IMR-90 (cell line): ENCODE data around the gene TBC1D1. TPM values are rescaled to one million over a fixed set of nuclear protein-coding genes. Genes with fewer than 3 reads are reported as not detected.
A peak's percentile ranks its signal among the peaks of the same experiment; 100 is the strongest.

Source experiments
- ATAC-seq: fragments of 200-7000 bp; cut with Tn5 transposase; 2 replicates; pipeline ENCODE4 v1.9.1; 2020; ENCODE audit warnings: low read depth, mild to moderate bottlenecking, moderate library complexity
- BruUV-seq: library from RNA; stranded (reverse); fragments of 400-500 nt; replicated peaks from 2 replicates; lab custom pipeline; 2021; lab: Mats Ljungman, UMichigan
- CTCF ChIA-PET: fragments of 300-600 bp; formaldehyde crosslinking; extraction: SDS; loops from one replicate; lab custom pipeline; 2021; ENCODE audit warnings: antibody characterized with exemption; lab: Yijun Ruan, JAX
- POLR2A ChIA-PET: fragments of 300-600 bp; sonication (Branson Sonifier 250); formaldehyde crosslinking; loops from one replicate; lab custom pipeline; 2022; ENCODE audit warnings: antibody characterized with exemption; ENCODE audit not compliant: unreplicated experiment; lab: Charles Lee
- DNase-seq: peaks from one replicate; pipeline ENCODE4 v3.0.0; 2013
- H2AFZ ChIP-seq: replicated peaks from 2 replicates; pipeline ENCODE3; 2013; ENCODE audit warnings: low read length, mild to moderate bottlenecking; ENCODE audit not compliant: poor library complexity
- H2AK5ac ChIP-seq: 2 replicates; pipeline ENCODE4 v1.6.1; 2013; ENCODE audit warnings: low read depth, low read length, inconsistent platforms
- H2AK9ac ChIP-seq: replicated peaks from 2 replicates; pipeline ENCODE3; 2013; ENCODE audit warnings: mild to moderate bottlenecking, low read depth, low read length, moderate library complexity; ENCODE audit not compliant: poor library complexity
- H2BK120ac ChIP-seq: 2 replicates; pipeline ENCODE4 v1.6.1; 2013; ENCODE audit warnings: low read depth, low read length, inconsistent platforms
- H2BK15ac ChIP-seq: 3 replicates; pipeline ENCODE4 v1.6.1; 2013; ENCODE audit warnings: low read depth, low read length, inconsistent platforms
- H2BK20ac ChIP-seq: 2 replicates; pipeline ENCODE4 v1.6.1; 2013; ENCODE audit warnings: low read depth, mild to moderate bottlenecking, inconsistent platforms, low read length, moderate library complexity
- H2BK5ac ChIP-seq: 2 replicates; pipeline ENCODE4 v1.6.1; 2013; ENCODE audit warnings: mild to moderate bottlenecking, low read depth, low read length, inconsistent platforms; ENCODE audit not compliant: poor library complexity, severe bottlenecking
- H3K14ac ChIP-seq: replicated peaks from 2 replicates; pipeline ENCODE4 v1.6.1; 2013; ENCODE audit warnings: low read depth, low read length, inconsistent platforms
- H3K18ac ChIP-seq: 2 replicates; pipeline ENCODE4 v1.6.1; 2013; ENCODE audit warnings: low read depth, low read length, control low read depth
- H3K23ac ChIP-seq: 2 replicates; pipeline ENCODE4 v1.6.1; 2013; ENCODE audit warnings: low read depth, low read length, inconsistent platforms
- H3K27ac ChIP-seq: 2 replicates; pipeline ENCODE4 v1.5.1; 2013; ENCODE audit warnings: mild to moderate bottlenecking, control low read depth, low read length; ENCODE audit not compliant: insufficient read depth
- H3K27me3 ChIP-seq: 2 replicates; pipeline ENCODE4 v1.6.1; 2013; ENCODE audit warnings: low read length; ENCODE audit not compliant: control insufficient read depth, insufficient read depth
- H3K36me3 ChIP-seq: 2 replicates; pipeline ENCODE4 v1.6.1; 2013; ENCODE audit warnings: low read length, mixed read lengths; ENCODE audit not compliant: control insufficient read depth, insufficient read depth
- H3K4ac ChIP-seq: 2 replicates; pipeline ENCODE4 v1.6.1; 2013; ENCODE audit warnings: low read depth, low read length, inconsistent platforms
- H3K4me1 ChIP-seq: 2 replicates; pipeline ENCODE4 v1.6.1; 2013; ENCODE audit warnings: low read length, mixed read lengths; ENCODE audit not compliant: control insufficient read depth, insufficient read depth
- H3K4me2 ChIP-seq: 2 replicates; pipeline ENCODE4 v1.6.1; 2013; ENCODE audit warnings: low read depth, mild to moderate bottlenecking, control low read depth, low read length, moderate library complexity
- H3K4me3 ChIP-seq: 2 replicates; pipeline ENCODE4 v1.5.1; 2013; ENCODE audit warnings: low read depth, mild to moderate bottlenecking, control low read depth, low read length, moderate library complexity; ENCODE audit not compliant: insufficient read depth
- H3K56ac ChIP-seq: 2 replicates; pipeline ENCODE4 v1.6.1; 2013; ENCODE audit warnings: low read length, inconsistent platforms; ENCODE audit not compliant: insufficient read depth; ENCODE audit errors: extremely low read depth
- H3K79me1 ChIP-seq, 2 experiments: 2 replicates each; pipeline ENCODE4 v1.6.1; 2013; ENCODE audit warnings: low read length in 2 of 2, inconsistent platforms in 1 of 2, low read depth in 1 of 2
- H3K9ac ChIP-seq: 2 replicates; pipeline ENCODE4 v1.6.1; 2013; ENCODE audit warnings: low read depth, low read length, control low read depth
- H3K9me1 ChIP-seq: 2 replicates; pipeline ENCODE4 v1.6.1; 2013; ENCODE audit warnings: low read length, inconsistent platforms; ENCODE audit not compliant: insufficient read depth
- H3K9me3 ChIP-seq: 2 replicates; pipeline ENCODE4 v1.6.1; 2013; ENCODE audit warnings: low read length; ENCODE audit not compliant: control insufficient read depth, insufficient read depth
- H4K20me1 ChIP-seq: 2 replicates; pipeline ENCODE4 v1.6.1; 2013; ENCODE audit warnings: low read length, inconsistent platforms; ENCODE audit not compliant: insufficient read depth
- H4K5ac ChIP-seq: 2 replicates; pipeline ENCODE4 v1.6.1; 2013; ENCODE audit warnings: mild to moderate bottlenecking, low read depth, low read length, control low read depth
- H4K8ac ChIP-seq, 2 experiments: 2 replicates each; pipeline ENCODE4 v1.6.1; 2013; ENCODE audit warnings: low read depth in 2 of 2, low read length in 2 of 2, control low read depth in 1 of 2, inconsistent platforms in 1 of 2
- H4K91ac ChIP-seq: 2 replicates; pipeline ENCODE4 v1.6.1; 2013; ENCODE audit warnings: low read depth, low read length, inconsistent platforms; ENCODE audit not compliant: insufficient read depth
- CEBPB ChIP-seq: IDR thresholded peaks from 2 replicates; pipeline ENCODE4 v1.6.1; 2012; ENCODE audit warnings: low read depth, low read length, improper control_type of control experiment
- CHD1 ChIP-seq: IDR thresholded peaks from 2 replicates; pipeline ENCODE4 v1.6.1; 2012; ENCODE audit warnings: low read depth, low read length, improper control_type of control experiment
- WGBS, 2 experiments: methylation state at CpG; one replicate each; pipeline versions ENCODE4 v1.1.5 to v1.1.7; 2013; ENCODE audit warnings: missing lambda C conversion rate in 2 of 2; ENCODE audit not compliant: insufficient read length in 1 of 2; ENCODE audit errors: extremely low coverage in 2 of 2; 5-methylcytosine and 5-hydroxymethylcytosine counted together
- dilution Hi-C: fragments of 300-500 bp; cut with HindIII; formaldehyde crosslinking; loops from one replicate; pipeline ENCODE4 v1.14.3; 2018; ENCODE audit warnings: low sequenced_read_pairs; ENCODE audit not compliant: unreplicated experiment
- in situ Hi-C: fragments of 300-500 bp; cut with MboI; formaldehyde crosslinking; loops from 3 replicates; pipeline ENCODE4 v1.14.3; 2019; ENCODE audit warnings: low sequenced_read_pairs, inconsistent platforms, mixed read lengths
- intact Hi-C: fragments of 100-400 bp; cut with micrococcal nuclease; formaldehyde crosslinking; loops from 2 replicates; pipeline ENCODE4 v1.10.0; 2022
- polyA plus RNA-seq, 3 experiments: library from polyadenylated mRNA; depleted of rRNA; stranded (reverse); fragments of >200 nt; gene quantifications; 2 replicates each; pipeline ENCODE4 v1.2.3, GENCODE V29; 2012; ENCODE audit warnings: low replicate concordance in 1 of 3
- total RNA-seq: library from RNA; depleted of rRNA; stranded (reverse); fragments of >200 nt; gene quantifications from 2 replicates; pipeline ENCODE4 v1.2.3, GENCODE V29; 2012

TBC1D1 gene
- total and polyA plus RNA-seq, 2 of the 4 experiments (the other 2 are of a cell fraction): 42.4 to 104 TPM

DNA sequence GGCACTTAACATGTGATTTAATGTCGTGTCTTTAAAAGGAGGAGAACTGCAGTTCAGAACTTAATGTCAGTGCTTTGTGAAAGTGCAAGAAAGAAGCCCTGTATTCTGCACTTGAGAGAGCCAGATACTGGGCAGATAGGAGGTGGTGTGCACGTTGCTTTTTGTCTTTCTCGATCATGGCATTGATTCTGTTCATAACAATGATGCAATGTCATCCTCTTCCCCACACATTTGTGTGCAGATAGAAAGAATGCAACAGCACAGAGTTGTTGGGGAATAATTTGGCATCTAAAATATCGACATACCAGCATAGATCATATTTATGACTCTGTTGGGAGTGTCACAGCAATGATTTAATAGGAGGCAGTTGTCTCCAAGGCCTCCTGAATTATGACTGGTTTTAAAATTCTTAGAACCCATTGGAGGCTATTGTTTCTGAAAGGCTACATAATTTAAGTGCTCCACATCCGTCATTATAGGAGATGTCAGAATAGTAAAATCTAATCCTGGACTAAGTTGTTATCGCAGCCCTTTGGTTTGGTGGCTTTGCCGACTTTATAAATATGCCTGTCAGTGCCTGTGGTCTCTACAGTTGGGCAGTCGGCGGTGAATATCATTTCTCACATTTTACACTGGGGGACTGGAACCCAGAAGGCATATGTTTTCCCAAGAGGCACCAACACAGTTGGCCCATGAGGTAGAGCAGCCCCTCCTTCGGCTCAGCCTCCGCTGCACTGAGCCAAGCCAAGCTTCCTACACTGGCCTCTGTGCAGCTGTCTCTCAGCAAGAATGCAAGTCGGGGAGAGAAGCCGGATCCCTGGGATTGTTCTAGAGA is 194.2 kb downstream of the TBC1D1 start:
- WGBS, 2 experiments: no CpG with 5 or more reads among the region's 13 CpGs
- intact Hi-C loops (loop anchor here (5.0 kb wide), 1 partner anchor 47 kb away; no protein-coding TSS in a partner anchor), in situ Hi-C loops (no loop called here), dilution Hi-C loops (no loop called here)
- Histone ChIP-seq H2BK120ac (peak overlapping the region; percentile 78), H2AFZ (no peak overlapping the region), H2BK15ac (peak overlapping the region; percentile 61; the same call in 2 of the 3 replicates), H3K4me3 (no peak overlapping the region), H2BK5ac (peak overlapping the region; percentile 23), H3K27me3 (no peaks in the 10 kb centered on the region), H3K23ac (0 out of 2 replicates have a peak overlapping the region, but pooled peaks have one; percentile 59), H3K9ac (no peak overlapping the region), H3K9me3 (no peaks in the 10 kb centered on the region), H3K14ac (peak overlapping the region; percentile 4; the same call in 1 of the 2 replicates), H2BK20ac (peak overlapping the region; percentile 85; the same call in 1 of the 2 replicates), H4K5ac (no peak overlapping the region; the same call in 1 of the 2 replicates), H3K27ac (no peak overlapping the region), H2AK9ac (no peak overlapping the region), H3K4ac (peak overlapping the region; percentile 56), H4K20me1 (no peaks in the 10 kb centered on the region), H3K18ac (peak overlapping the region; percentile 61; the same call in 1 of the 2 replicates), H4K8ac (peak overlapping the region; percentile 25 to 62; a peak in 3 of 4 replicates), H3K79me1 (peaks cover 18 to 45% of the 10 kb centered on the region in 2 experiments), H4K91ac (no peak overlapping the region; the same call in none of the 2 replicates), H2AK5ac (peak overlapping the region; percentile 10; the same call in 1 of the 2 replicates), H3K4me1 (peaks cover 25% of the 10 kb centered on the region), H3K4me2 (no peak overlapping the region), H3K36me3 (no peaks in the 10 kb centered on the region; the same call in 1 of the 2 replicates), H3K56ac (no peak overlapping the region), H3K9me1 (peaks cover 10% of the 10 kb centered on the region)
- no TSS peak for BruUV-seq
- no peak for DNase-seq
- peak; percentile 54; the same call in 1 of the 2 replicates for TF ChIP-seq CEBPB
- no peak for TF ChIP-seq CHD1
- ChIA-PET POLR2A (no interaction called here), CTCF (interaction anchor here (1.0 kb wide), 1 partner anchor 8 kb away, joined by 4 read pairs; no protein-coding TSS in a partner anchor)
- no peak for ATAC-seq
